Ovary (tissue), 9 donors: Measurements from ENCODE around the gene COPZ1. TPM values are rescaled to one million over a fixed set of nuclear protein-coding genes. Genes with fewer than 3 reads are reported as not detected.

Source experiments
- DNase-seq, 5 donors: peaks; one replicate each; pipeline ENCODE4 v3.0.0-alpha.2; 2019 to 2020
- H3K27ac ChIP-seq, 2 donors: fragments of 200-600 bp; one replicate each; pipeline versions ENCODE4 v1.5.1 to v1.8.0; 2019 to 2022
- H3K27me3 ChIP-seq: fragments of 200-600 bp; one replicate; pipeline ENCODE4 v1.8.0; 2022
- H3K36me3 ChIP-seq: fragments of 200-600 bp; sonication (generic); one replicate; pipeline ENCODE4 v1.5.1; 2019
- H3K4me1 ChIP-seq: one replicate; pipeline ENCODE4 v1.8.1; 2013; ENCODE audit warnings: mild to moderate bottlenecking, moderate library complexity; ENCODE audit not compliant: insufficient read depth
- H3K4me3 ChIP-seq: fragments of 200-600 bp; sonication (generic); one replicate; pipeline ENCODE4 v1.5.1; 2017
- H3K9me3 ChIP-seq, 2 donors: fragments of 200-600 bp in 1 of 2; sonication (generic) in 1 of 2; one replicate each; pipeline versions ENCODE4 v1.5.1 to v1.8.1; 2013 to 2019; ENCODE audit warnings: mild to moderate bottlenecking in 1 of 2, moderate library complexity in 1 of 2
- CTCF ChIP-seq, 3 donors: fragments of 450-650 bp in 2 of 3; fragments of 200-600 bp in 1 of 3; IDR thresholded peaks; one replicate each; pipeline versions ENCODE4 v1.5.1 to v1.8.0; 2016 to 2022; ENCODE audit warnings: antibody characterized with exemption in 3 of 3, mild to moderate bottlenecking in 1 of 3
- EP300 ChIP-seq: sonication (generic); formaldehyde crosslinking; IDR thresholded peaks from one replicate; pipeline ENCODE4 v1.6.1; 2017; ENCODE audit warnings: antibody characterized with exemption
- POLR2A ChIP-seq: fragments of 450-650 bp; IDR thresholded peaks from one replicate; pipeline ENCODE4 v1.6.1; 2017; ENCODE audit warnings: antibody characterized with exemption, mild to moderate bottlenecking, moderate library complexity
- WGBS, 3 donors: extraction: QIAGEN DNeasy Blood & Tissue Kit in 1 of 3; methylation state at CpG; one replicate each; pipeline versions ENCODE4 v1.1.5 to v1.1.7; 2013 to 2017; 5-methylcytosine and 5-hydroxymethylcytosine counted together
- intact Hi-C, 4 donors: fragments of 100-400 bp; cut with DNase I; formaldehyde crosslinking; loops; one replicate each; pipeline versions ENCODE4 v1.11.0 to v1.15.1; 2022 to 2023
- polyA plus RNA-seq, 2 donors: library from polyadenylated mRNA; stranded (reverse); fragments of 200-250 nt in 1 of 2; fragments of 350-450 nt in 1 of 2; fragmentation: Illumina TruSeq in 1 of 2; extraction: RNeasy Lipid Tissue Mini Kit (QIAGEN cat#74804) in 1 of 2; gene quantifications; one replicate each; pipeline ENCODE4 v1.2.3, GENCODE V29; 2013 to 2014
- total RNA-seq, 7 donors: library from RNA; depleted of rRNA in 2 of 7; stranded (reverse); fragments of >200 nt in 2 of 7; fragmentation: NEBNext Ultra II Directional in 3 of 7; extraction: Animal tissue kit (Norgen Biotek cat#: 25700) in 3 of 7; gene quantifications; one replicate each; pipeline versions ENCODE4 v1.1.0 to v1.2.4, GENCODE V29; 2016 to 2023
- donor health status: DM: no; HTN: no; CAD: no; lungs with moderate emphysema.
- donor health status: DM: no; HTN: no; CAD: no.
- donor health status: Bipolar disorder and iron deficiency.
- donor health status: DM: yes; HTN: yes; CAD: no.
- donor health status: DM: no; HTN: no; CAD: no.
- donor health status: DM: yes; HTN: yes; CAD: no.

The COPZ1 gene
- total and polyA plus RNA-seq, 9 donors, result 41.7 to 219 (median 108) TPM

GRCh38 chr12:54292083-54292930 lies 32.6 kb upstream of the COPZ1 start:
- no peaks in the 10 kb centered on the region for H3K36me3 ChIP-seq
- H3K4me3 ChIP-seq, result no peak overlapping the region
- 92 to 94% (median 93%) methylated on average over 30 of the region's 30 CpGs for WGBS, 3 donors
- no peak overlapping the region for H3K27ac ChIP-seq
- no peaks in the 10 kb centered on the region for H3K4me1 ChIP-seq
- no peak for DNase-seq
- H3K9me3 ChIP-seq, result no peaks in the 10 kb centered on the region
- intact Hi-C loops, result no loop called here
- no peak for TF ChIP-seq EP300
- TF ChIP-seq CTCF (IDR thresholded peaks at IDR 0.05), result no peak
- TF ChIP-seq POLR2A, result no peak
- H3K27me3 ChIP-seq, result no peaks in the 10 kb centered on the region

GRCh38 chr12:54292931-54293241 lies 32.0 kb upstream of the COPZ1 start:
- intact Hi-C loops, result no loop called here
- no peaks in the 10 kb centered on the region for H3K4me1 ChIP-seq
- H3K4me3 ChIP-seq, result no peak overlapping the region
- H3K9me3 ChIP-seq, result no peaks in the 10 kb centered on the region
- DNase-seq, result no peak
- no peaks in the 10 kb centered on the region for H3K27me3 ChIP-seq
- 95 to 98% (median 98%) methylated on average over 7 of the region's 7 CpGs for WGBS, 3 donors
- no peak overlapping the region for H3K27ac ChIP-seq
- H3K36me3 ChIP-seq, result no peaks in the 10 kb centered on the region
- TF ChIP-seq POLR2A (no peak), CTCF (IDR thresholded peaks at IDR 0.05) (no peak), EP300 (no peak)

GRCh38 chr12:54294152-54294952 lies 30.6 kb upstream of the COPZ1 start:
- peak in 1 of 5 donors; percentile 28 for DNase-seq
- Histone ChIP-seq H3K27ac (no peak overlapping the region), H3K27me3 (no peaks in the 10 kb centered on the region), H3K4me1 (no peaks in the 10 kb centered on the region), H3K36me3 (no peaks in the 10 kb centered on the region), H3K4me3 (no peak overlapping the region), H3K9me3 (no peaks in the 10 kb centered on the region)
- 79 to 82% (median 81%) methylated on average over 9 of the region's 9 CpGs for WGBS, 3 donors
- no peak for TF ChIP-seq EP300
- TF ChIP-seq CTCF (IDR thresholded peaks at IDR 0.05), result peak in 1 of 3 donors; percentile 20
- intact Hi-C loops, result no loop called here

GRCh38 chr12:54294953-54295566 lies 29.9 kb upstream of the COPZ1 start:
- Histone ChIP-seq H3K4me1 (no peaks in the 10 kb centered on the region), H3K27me3 (no peaks in the 10 kb centered on the region), H3K9me3 (no peaks in the 10 kb centered on the region), H3K27ac (no peak overlapping the region), H3K4me3 (no peak overlapping the region), H3K36me3 (no peaks in the 10 kb centered on the region)
- 70 to 76% (median 74%) methylated on average over 9 of the region's 9 CpGs for WGBS, 3 donors
- intact Hi-C loops, result no loop called here
- no peak for TF ChIP-seq POLR2A
- no peak for TF ChIP-seq CTCF (IDR thresholded peaks at IDR 0.05)
- no peak for TF ChIP-seq EP300
- DNase-seq, result no peak
